Mucosa of descending colon (tissue), 3 donors: ENCODE measurements around the gene ARMC2. TPM values are rescaled to one million over a fixed set of nuclear protein-coding genes. Genes with fewer than 3 reads are reported as not detected.

Experiments used
- ATAC-seq: fragments of 200-7000 bp; cut with Tn5 transposase; one replicate; pipeline ENCODE4 v1.9.1; 2020; ENCODE audit warnings: mild to moderate bottlenecking, moderate library complexity
- DNase-seq, 3 donors: peaks; one replicate each; pipeline ENCODE4 v3.0.0-alpha.2; 2020
- H3K36me3 ChIP-seq: fragments of 200-600 bp; one replicate; pipeline ENCODE4 v1.8.0; 2021; ENCODE audit warnings: low read depth, mild to moderate bottlenecking
- H3K4me1 ChIP-seq: fragments of 200-600 bp; one replicate; pipeline ENCODE4 v1.8.0; 2021; ENCODE audit warnings: low read depth, mild to moderate bottlenecking
- H3K4me3 ChIP-seq: fragments of 200-600 bp; one replicate; pipeline ENCODE4 v1.8.0; 2021; ENCODE audit warnings: mild to moderate bottlenecking
- H3K9me3 ChIP-seq: fragments of 200-600 bp; one replicate; pipeline ENCODE4 v1.8.0; 2021; ENCODE audit warnings: mild to moderate bottlenecking
- intact Hi-C, 2 donors: fragments of 100-400 bp; cut with DNase I in 1 of 2; cut with micrococcal nuclease in 1 of 2; formaldehyde crosslinking; loops; one replicate each; pipeline versions ENCODE4 v1.11.0 to v1.11.1; 2022; cut with DNase I, micrococcal nuclease
- total RNA-seq, 3 donors: library from RNA; stranded (reverse); fragmentation: NEBNext Ultra II Directional in 2 of 3; extraction: Animal tissue kit (Norgen Biotek cat#: 25700) in 2 of 3; gene quantifications; one replicate each; pipeline versions ENCODE4 v1.2.1 to v1.2.4, GENCODE V29; 2021 to 2023
- TF ChIP-seq, protein P1 (sequence below): fragments of 200-600 bp; IDR thresholded peaks from one replicate; pipeline ENCODE4 v1.8.0; 2022; ENCODE audit warnings: antibody characterized with exemption, mild to moderate bottlenecking
- donor health status: DM: no; HTN: no; CAD: no; lungs with moderate emphysema.
- donor health status: DM: no; HTN: no; CAD: no.
- donor health status: DM: no; HTN: yes; CAD: no.

ARMC2 gene
- total RNA-seq, 3 donors from 2014 or later: 3.5 to 5.5 (median 4.8) TPM

DNA sequence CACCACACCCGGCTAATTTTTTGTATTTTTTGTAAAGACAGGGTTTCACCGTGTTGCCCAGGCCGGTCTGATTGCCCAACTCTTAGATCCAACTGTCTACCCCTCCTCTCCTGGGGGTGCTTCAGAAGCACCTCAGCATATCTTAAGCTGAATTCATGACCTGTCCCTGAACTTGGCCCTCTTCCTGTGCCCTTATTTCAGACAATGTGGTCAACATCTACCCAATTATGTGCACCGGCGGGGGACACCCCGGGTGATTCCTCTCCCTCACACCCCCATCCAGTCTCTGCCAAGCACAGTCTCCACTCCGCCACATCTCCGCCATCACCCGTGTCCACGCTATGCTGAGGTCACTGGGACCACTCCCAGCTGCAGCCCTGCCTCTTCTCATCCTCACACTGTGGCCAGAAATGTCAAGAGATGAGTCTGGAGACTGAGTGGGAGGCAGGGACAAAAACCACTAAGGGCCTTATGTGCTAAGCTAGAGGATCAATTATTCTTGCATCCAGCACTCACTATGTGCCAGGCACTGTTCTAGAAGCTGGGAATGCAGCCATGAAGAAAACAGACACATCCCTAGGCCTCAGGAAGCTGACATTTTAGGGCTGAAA lies 111.9 kb downstream of the ARMC2 start:
- DNase-seq: no peak
- Histone ChIP-seq H3K4me1 (no peaks in the 10 kb centered on the region), H3K4me3 (no peak overlapping the region), H3K36me3 (no peaks in the 10 kb centered on the region), H3K9me3 (no peaks in the 10 kb centered on the region)
- ATAC-seq: no peak
- intact Hi-C loops: no loop called here
- TF ChIP-seq, protein P1, sequence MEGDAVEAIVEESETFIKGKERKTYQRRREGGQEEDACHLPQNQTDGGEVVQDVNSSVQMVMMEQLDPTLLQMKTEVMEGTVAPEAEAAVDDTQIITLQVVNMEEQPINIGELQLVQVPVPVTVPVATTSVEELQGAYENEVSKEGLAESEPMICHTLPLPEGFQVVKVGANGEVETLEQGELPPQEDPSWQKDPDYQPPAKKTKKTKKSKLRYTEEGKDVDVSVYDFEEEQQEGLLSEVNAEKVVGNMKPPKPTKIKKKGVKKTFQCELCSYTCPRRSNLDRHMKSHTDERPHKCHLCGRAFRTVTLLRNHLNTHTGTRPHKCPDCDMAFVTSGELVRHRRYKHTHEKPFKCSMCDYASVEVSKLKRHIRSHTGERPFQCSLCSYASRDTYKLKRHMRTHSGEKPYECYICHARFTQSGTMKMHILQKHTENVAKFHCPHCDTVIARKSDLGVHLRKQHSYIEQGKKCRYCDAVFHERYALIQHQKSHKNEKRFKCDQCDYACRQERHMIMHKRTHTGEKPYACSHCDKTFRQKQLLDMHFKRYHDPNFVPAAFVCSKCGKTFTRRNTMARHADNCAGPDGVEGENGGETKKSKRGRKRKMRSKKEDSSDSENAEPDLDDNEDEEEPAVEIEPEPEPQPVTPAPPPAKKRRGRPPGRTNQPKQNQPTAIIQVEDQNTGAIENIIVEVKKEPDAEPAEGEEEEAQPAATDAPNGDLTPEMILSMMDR: no peak

DNA sequence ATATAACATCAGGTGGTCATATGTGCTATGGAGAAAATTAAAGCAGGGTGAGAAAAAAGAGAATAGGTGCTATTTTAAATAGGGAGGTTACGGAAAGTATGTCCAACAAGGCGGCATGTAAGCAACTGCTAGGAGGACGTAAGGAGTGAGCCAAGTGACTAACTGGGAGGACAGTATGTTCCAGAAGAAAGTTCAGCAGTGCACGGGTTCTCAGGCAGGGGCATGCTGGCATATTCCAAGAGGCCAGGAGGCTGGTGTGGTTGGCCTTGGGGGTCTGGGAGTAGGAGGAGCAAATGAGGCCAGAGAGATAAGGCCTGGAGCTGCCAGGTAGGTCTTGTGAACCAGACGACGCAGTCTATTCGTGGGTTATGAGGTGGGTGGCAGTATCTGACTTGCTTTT lies 112.4 kb downstream of the ARMC2 start:
- DNase-seq (no peak), ATAC-seq (no peak)
- H3K4me1 ChIP-seq: no peaks in the 10 kb centered on the region
- H3K36me3 ChIP-seq: no peaks in the 10 kb centered on the region
- TF ChIP-seq, protein P1: no peak
- H3K9me3 ChIP-seq: no peaks in the 10 kb centered on the region
- intact Hi-C loops: no loop called here
- H3K4me3 ChIP-seq: no peak overlapping the region

GRCh38 chr6:108961077-108961476 lies 112.9 kb downstream of the ARMC2 start:
- intact Hi-C loops: no loop called here
- DNase-seq: no peak
- no peaks in the 10 kb centered on the region for H3K4me1 ChIP-seq
- no peak for ATAC-seq
- no peak overlapping the region for H3K4me3 ChIP-seq
- no peaks in the 10 kb centered on the region for H3K9me3 ChIP-seq
- no peaks in the 10 kb centered on the region for H3K36me3 ChIP-seq
- TF ChIP-seq, protein P1: no peak

DNA sequence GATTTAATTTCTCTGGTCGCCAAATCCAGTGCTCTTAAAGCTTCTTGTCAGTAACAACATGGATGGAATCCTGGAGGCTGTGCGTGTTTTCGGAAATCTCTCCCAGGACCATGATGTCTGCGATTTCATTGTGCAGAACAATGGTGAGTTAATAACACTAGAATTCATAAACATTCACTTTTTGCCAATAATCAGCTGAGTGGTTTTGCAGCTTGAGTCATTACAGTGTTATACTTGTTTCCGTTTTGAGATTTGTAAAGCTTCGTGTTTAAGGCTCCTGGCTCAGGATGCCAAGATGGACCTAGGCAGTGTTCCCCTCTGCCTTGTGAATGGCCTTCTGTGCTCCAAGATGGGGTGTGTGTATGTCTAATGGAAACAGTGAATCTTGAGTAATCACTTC lies 113.8 kb downstream of the ARMC2 start:
- H3K4me3 ChIP-seq: no peak overlapping the region
- no peaks in the 10 kb centered on the region for H3K9me3 ChIP-seq
- H3K36me3 ChIP-seq: no peaks in the 10 kb centered on the region
- TF ChIP-seq, protein P1: no peak
- intact Hi-C loops: no loop called here
- DNase-seq (no peak), ATAC-seq (no peak)
- no peaks in the 10 kb centered on the region for H3K4me1 ChIP-seq

DNA sequence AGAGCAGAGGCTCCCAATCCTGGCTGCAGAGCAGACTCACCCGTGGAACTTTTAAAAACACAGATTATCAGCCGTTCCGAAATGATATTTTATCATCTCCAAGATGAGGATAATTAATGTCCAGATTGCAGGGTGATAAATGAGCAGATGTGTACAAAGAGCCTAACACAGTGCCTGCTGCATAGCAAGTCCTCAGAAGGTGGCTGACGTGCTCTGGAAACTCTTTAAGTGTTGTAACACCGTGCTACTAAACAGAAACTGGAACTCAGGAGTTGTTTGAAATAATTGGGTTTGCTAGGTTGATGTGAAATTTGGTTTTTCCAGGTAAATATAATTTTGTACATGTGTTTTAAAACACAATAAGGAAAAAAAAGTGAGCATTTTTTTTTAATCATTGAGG lies 118.0 kb downstream of the ARMC2 start:
- DNase-seq (no peak), ATAC-seq (no peak)
- H3K4me1 ChIP-seq: no peaks in the 10 kb centered on the region
- no peak overlapping the region for H3K4me3 ChIP-seq
- intact Hi-C loops: no loop called here
- no peaks in the 10 kb centered on the region for H3K9me3 ChIP-seq
- H3K36me3 ChIP-seq: no peaks in the 10 kb centered on the region
- TF ChIP-seq, protein P1: no peak
